ENCODE results near the gene ERC2. TPM values are rescaled to one million over a fixed set of nuclear protein-coding genes. Genes with fewer than 3 reads are reported as not detected.
"Not testable (repeated sequence)": the region's sequence is repeated elsewhere in the genome, so short reads cannot be mapped to it uniquely, and the experiment has no call there.

ERC2 gene
- total RNA-seq, 2 donors from 2014 or later: 1.2 TPM; not detected in 1

GRCh38 chr3:55511895-55512570, 956.2 kb downstream of the ERC2 start:
- no peak for ATAC-seq (ENCODE audit: insufficient number of reproducible peaks, low FRiP score, low read depth)
- H3K4me1 ChIP-seq (ENCODE audit: control insufficient read depth in 1 of 2, low read depth in 2 of 2): peaks cover 0 to 8% of the 10 kb centered on the region in 2 donors
- no peak for DNase-seq (ENCODE audit: low spot score)

GRCh38 chr3:55508335-55508734, 959.9 kb downstream of the ERC2 start:
- Histone ChIP-seq H3K27ac (no peak overlapping the region), H3K27me3 (replicated peaks; ENCODE audit: insufficient read depth) (no peaks in the 10 kb centered on the region), H3K4me3 (no peak overlapping the region), H3K36me3 (no peaks in the 10 kb centered on the region), H3K9me3 (no peaks in the 10 kb centered on the region), H3K4me1 (ENCODE audit: control insufficient read depth in 1 of 2, low read depth in 2 of 2) (peaks cover 0 to 8% of the 10 kb centered on the region in 2 donors)
- TF ChIP-seq CTCF (IDR thresholded peaks at IDR 0.05): no peak
- no peak for DNase-seq (ENCODE audit: low spot score)
- ATAC-seq (ENCODE audit: insufficient number of reproducible peaks, low FRiP score, low read depth): no peak

More at GRCh38 chr3:55511895-55512570, 956.2 kb downstream of the ERC2 start:
- Histone ChIP-seq H3K9me3 (no peaks in the 10 kb centered on the region), H3K27ac (no peak overlapping the region), H3K36me3 (no peaks in the 10 kb centered on the region), H3K4me3 (no peak overlapping the region), H3K27me3 (replicated peaks; ENCODE audit: insufficient read depth) (no peaks in the 10 kb centered on the region)
- no peak for TF ChIP-seq CTCF (IDR thresholded peaks at IDR 0.05)

- no peaks in the 10 kb centered on the region for H3K27me3 ChIP-seq (replicated peaks; ENCODE audit: insufficient read depth)
- peaks cover 0 to 8% of the 10 kb centered on the region in 2 donors for H3K4me1 ChIP-seq (ENCODE audit: control insufficient read depth in 1 of 2, low read depth in 2 of 2)
- no peak overlapping the region for H3K27ac ChIP-seq
- H3K9me3 ChIP-seq: no peaks in the 10 kb centered on the region
- H3K36me3 ChIP-seq: no peaks in the 10 kb centered on the region
- TF ChIP-seq CTCF (IDR thresholded peaks at IDR 0.05): no peak
- ATAC-seq (ENCODE audit: insufficient number of reproducible peaks, low FRiP score, low read depth) (no peak), DNase-seq (ENCODE audit: low spot score) (no peak)
- H3K4me3 ChIP-seq: no peak overlapping the region
Measured at GRCh38 chr3:55507808-55508207, 960.5 kb downstream of the ERC2 start.

GRCh38 chr3:55505776-55506175, 962.5 kb downstream of the ERC2 start:
- H3K4me1 ChIP-seq (ENCODE audit: control insufficient read depth in 1 of 2, low read depth in 2 of 2): no peaks in the 10 kb centered on the region
- TF ChIP-seq CTCF (IDR thresholded peaks at IDR 0.05): no peak
- ATAC-seq (ENCODE audit: insufficient number of reproducible peaks, low FRiP score, low read depth): no peak

GRCh38 chr3:55505102-55505501, 963.2 kb downstream of the ERC2 start:
- H3K9me3 ChIP-seq; H3K27me3 ChIP-seq (replicated peaks; ENCODE audit: insufficient read depth); ATAC-seq (ENCODE audit: insufficient number of reproducible peaks, low FRiP score, low read depth); H3K36me3 ChIP-seq; DNase-seq (ENCODE audit: low spot score); H3K4me1 ChIP-seq (ENCODE audit: control insufficient read depth in 1 of 2, low read depth in 2 of 2); H3K27ac ChIP-seq; H3K4me3 ChIP-seq: not testable (repeated sequence)

More at GRCh38 chr3:55505776-55506175, 962.5 kb downstream of the ERC2 start:
- H3K9me3 ChIP-seq: no peaks in the 10 kb centered on the region
- no peak overlapping the region for H3K27ac ChIP-seq
- H3K4me3 ChIP-seq: no peak overlapping the region
- DNase-seq (ENCODE audit: low spot score): no peak
- no peaks in the 10 kb centered on the region for H3K27me3 ChIP-seq (replicated peaks; ENCODE audit: insufficient read depth)
- no peaks in the 10 kb centered on the region for H3K36me3 ChIP-seq

- ATAC-seq (ENCODE audit: insufficient number of reproducible peaks, low FRiP score, low read depth): no peak
- Histone ChIP-seq H3K27ac (no peak overlapping the region), H3K36me3 (no peaks in the 10 kb centered on the region), H3K4me1 (ENCODE audit: control insufficient read depth in 1 of 2, low read depth in 2 of 2) (no peaks in the 10 kb centered on the region), H3K9me3 (no peaks in the 10 kb centered on the region), H3K4me3 (no peak overlapping the region), H3K27me3 (replicated peaks; ENCODE audit: insufficient read depth) (no peaks in the 10 kb centered on the region)
- no peak for DNase-seq (ENCODE audit: low spot score)
- no peak for TF ChIP-seq CTCF (IDR thresholded peaks at IDR 0.05)
Measured at GRCh38 chr3:55501905-55502304, 966.4 kb downstream of the ERC2 start.
